WTC11 (cell line): ENCODE measurements around the gene GTSE1. TPM values are rescaled to one million over a fixed set of nuclear protein-coding genes. Genes with fewer than 3 reads are reported as not detected.

Experiments
- ATAC-seq: fragments of 200-7000 bp; cut with Tn5 transposase; 2 replicates; pipeline ENCODE4 v1.10.0; 2021; ENCODE audit warnings: mild to moderate bottlenecking, moderate library complexity
- CTCF ChIA-PET: fragments of 300-600 bp; sonication (Branson Sonifier 250); formaldehyde crosslinking; loops from one replicate; lab custom pipeline; 2021; ENCODE audit warnings: antibody characterized with exemption; lab: Charles Lee
- POLR2A ChIA-PET: fragments of 350-600 bp; sonication (Branson Sonifier 250); formaldehyde crosslinking; loops from one replicate; lab custom pipeline; 2021; ENCODE audit warnings: antibody characterized with exemption; lab: Charles Lee
- DNase-seq: peaks from one replicate; pipeline ENCODE4 v3.0.0; 2021; ENCODE audit warnings: low spot score
- H3K27ac Mint-ChIP-seq: 2 replicates; pipeline ENCODE4 v1.8.0; 2021; ENCODE audit warnings: mixed read lengths
- H3K27me3 Mint-ChIP-seq: 2 replicates; pipeline ENCODE4 v1.8.0; 2021; ENCODE audit warnings: low read depth, mild to moderate bottlenecking, moderate library complexity, mixed read lengths
- H3K36me3 Mint-ChIP-seq: 2 replicates; pipeline ENCODE4 v1.8.0; 2021; ENCODE audit warnings: mixed read lengths
- H3K4me1 Mint-ChIP-seq: 2 replicates; pipeline ENCODE4 v1.8.0; 2022; ENCODE audit warnings: mixed read lengths
- H3K4me3 Mint-ChIP-seq: 2 replicates; pipeline ENCODE4 v1.8.0; 2021; ENCODE audit warnings: mild to moderate bottlenecking, moderate library complexity, mixed read lengths
- H3K9me3 Mint-ChIP-seq: 2 replicates; pipeline ENCODE4 v1.8.0; 2021; ENCODE audit warnings: mixed read lengths
- CBFB ChIP-seq: sonication (generic); formaldehyde crosslinking; IDR thresholded peaks from 2 replicates; pipeline ENCODE4 v1.8.1; 2022; ENCODE audit warnings: mild to moderate bottlenecking, low read depth, missing genetic modification reagents
- ESRRA ChIP-seq: sonication (generic); formaldehyde crosslinking; IDR thresholded peaks from 2 replicates; pipeline ENCODE4 v1.8.1; 2022; ENCODE audit warnings: mild to moderate bottlenecking, missing genetic modification reagents, borderline replicate concordance
- MYBL2 ChIP-seq: sonication (generic); formaldehyde crosslinking; IDR thresholded peaks from 2 replicates; pipeline ENCODE4 v1.8.1; 2023; ENCODE audit warnings: mild to moderate bottlenecking, moderate library complexity, missing genetic modification reagents
- NFYB ChIP-seq: sonication (generic); formaldehyde crosslinking; conservative IDR thresholded peaks from 2 replicates; pipeline ENCODE4 v1.8.0; 2022; ENCODE audit warnings: low read depth, missing genetic modification reagents
- NR3C1 ChIP-seq: sonication (generic); formaldehyde crosslinking; conservative IDR thresholded peaks from 2 replicates; pipeline ENCODE4 v1.8.1; 2023; ENCODE audit warnings: low read depth, mild to moderate bottlenecking, missing genetic modification reagents
- PRRX2 ChIP-seq: fragments of 250-450 bp; sonication (Bioruptor Pico); IDR thresholded peaks from 2 replicates; pipeline ENCODE4 v1.8.0; 2021; ENCODE audit warnings: mild to moderate bottlenecking
- SMAD3 ChIP-seq: sonication (generic); formaldehyde crosslinking; IDR thresholded peaks from 2 replicates; pipeline ENCODE4 v1.8.0; 2022; ENCODE audit warnings: missing genetic modification reagents, mild to moderate bottlenecking, borderline replicate concordance
- TEAD4 ChIP-seq: sonication (generic); formaldehyde crosslinking; IDR thresholded peaks from 2 replicates; pipeline ENCODE4 v1.8.0; 2022; ENCODE audit warnings: mild to moderate bottlenecking, missing genetic modification reagents
- TP53 ChIP-seq: sonication (generic); formaldehyde crosslinking; IDR thresholded peaks from 2 replicates; pipeline ENCODE4 v1.8.1; 2023; ENCODE audit warnings: mild to moderate bottlenecking, missing genetic modification reagents
- total RNA-seq: library from RNA; stranded (reverse); gene quantifications from 3 replicates; pipeline ENCODE4 v1.2.3, GENCODE V29; 2021
- TF ChIP-seq, protein P1 (sequence below): sonication (generic); formaldehyde crosslinking; IDR thresholded peaks from 2 replicates; pipeline ENCODE4 v1.8.0; 2023; ENCODE audit warnings: missing genetic modification reagents, mild to moderate bottlenecking, borderline replicate concordance
- TF ChIP-seq, protein P2 (sequence below): sonication (generic); formaldehyde crosslinking; IDR thresholded peaks from 2 replicates; pipeline ENCODE4 v1.8.1; 2022; ENCODE audit warnings: low read depth, mild to moderate bottlenecking, moderate library complexity, missing genetic modification reagents, borderline replicate concordance
- TF ChIP-seq, protein P3 (sequence below): sonication (generic); formaldehyde crosslinking; conservative IDR thresholded peaks from 2 replicates; pipeline ENCODE4 v1.8.1; 2023; ENCODE audit warnings: mild to moderate bottlenecking, low read depth, missing genetic modification reagents, moderate library complexity
- TF ChIP-seq, protein P4 (sequence below): sonication (generic); formaldehyde crosslinking; IDR thresholded peaks from 2 replicates; pipeline ENCODE4 v1.8.0; 2022; ENCODE audit warnings: mild to moderate bottlenecking, missing genetic modification reagents
- TF ChIP-seq, protein P5 (sequence below): sonication (generic); formaldehyde crosslinking; IDR thresholded peaks from 2 replicates; pipeline ENCODE4 v1.8.1; 2022; ENCODE audit warnings: low read depth, missing genetic modification reagents, borderline replicate concordance
- TF ChIP-seq, protein P6 (sequence below): fragments of 250-450 bp; sonication (Bioruptor Pico); IDR thresholded peaks from 2 replicates; pipeline ENCODE4 v1.9.0; 2021; ENCODE audit warnings: mild to moderate bottlenecking
- TF ChIP-seq, protein P7 (sequence below): sonication (generic); formaldehyde crosslinking; IDR thresholded peaks from 2 replicates; pipeline ENCODE4 v1.8.0; 2022; ENCODE audit warnings: mild to moderate bottlenecking, missing genetic modification reagents
- TF ChIP-seq, protein P8 (sequence below): sonication (generic); formaldehyde crosslinking; IDR thresholded peaks from 2 replicates; pipeline ENCODE4 v1.8.1; 2022; ENCODE audit warnings: missing genetic modification reagents, borderline replicate concordance

GTSE1 gene
- total RNA-seq, 1 experiment from 2014 or later: 56.1 TPM

DNA sequence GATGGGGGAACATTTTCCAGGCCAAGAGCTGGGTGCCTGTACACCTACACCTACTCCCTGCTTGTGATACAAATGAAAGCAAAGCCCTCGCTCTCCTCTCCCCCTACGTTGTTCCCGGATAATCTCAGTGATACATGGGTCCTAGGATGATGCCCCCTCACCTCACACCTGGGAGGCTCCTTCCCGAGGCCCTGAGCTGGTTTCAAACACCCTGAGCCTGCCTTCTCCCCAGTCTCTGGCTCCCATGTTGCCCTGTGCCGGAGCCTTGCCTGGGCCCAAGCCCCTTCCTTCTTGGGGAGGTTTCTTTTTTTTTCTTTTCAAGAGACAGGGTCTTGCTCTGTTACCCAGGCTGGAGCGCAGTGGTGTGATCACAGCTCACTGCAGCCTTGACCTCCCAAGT is 62.1 kb downstream of the GTSE1 start:
- H3K9me3 Mint-ChIP-seq: peaks cover 7% of the 10 kb centered on the region; the same call in 1 of the 2 replicates
- ChIA-PET CTCF (interaction anchor here (0.9 to 2.4 kb wide), 3 partner anchors 9 to 205 kb away, joined by 6 to 22 read pairs (median 9); no protein-coding TSS in a partner anchor), POLR2A (no interaction called here)
- H3K4me3 Mint-ChIP-seq: no peak overlapping the region
- TF ChIP-seq, protein P1, sequence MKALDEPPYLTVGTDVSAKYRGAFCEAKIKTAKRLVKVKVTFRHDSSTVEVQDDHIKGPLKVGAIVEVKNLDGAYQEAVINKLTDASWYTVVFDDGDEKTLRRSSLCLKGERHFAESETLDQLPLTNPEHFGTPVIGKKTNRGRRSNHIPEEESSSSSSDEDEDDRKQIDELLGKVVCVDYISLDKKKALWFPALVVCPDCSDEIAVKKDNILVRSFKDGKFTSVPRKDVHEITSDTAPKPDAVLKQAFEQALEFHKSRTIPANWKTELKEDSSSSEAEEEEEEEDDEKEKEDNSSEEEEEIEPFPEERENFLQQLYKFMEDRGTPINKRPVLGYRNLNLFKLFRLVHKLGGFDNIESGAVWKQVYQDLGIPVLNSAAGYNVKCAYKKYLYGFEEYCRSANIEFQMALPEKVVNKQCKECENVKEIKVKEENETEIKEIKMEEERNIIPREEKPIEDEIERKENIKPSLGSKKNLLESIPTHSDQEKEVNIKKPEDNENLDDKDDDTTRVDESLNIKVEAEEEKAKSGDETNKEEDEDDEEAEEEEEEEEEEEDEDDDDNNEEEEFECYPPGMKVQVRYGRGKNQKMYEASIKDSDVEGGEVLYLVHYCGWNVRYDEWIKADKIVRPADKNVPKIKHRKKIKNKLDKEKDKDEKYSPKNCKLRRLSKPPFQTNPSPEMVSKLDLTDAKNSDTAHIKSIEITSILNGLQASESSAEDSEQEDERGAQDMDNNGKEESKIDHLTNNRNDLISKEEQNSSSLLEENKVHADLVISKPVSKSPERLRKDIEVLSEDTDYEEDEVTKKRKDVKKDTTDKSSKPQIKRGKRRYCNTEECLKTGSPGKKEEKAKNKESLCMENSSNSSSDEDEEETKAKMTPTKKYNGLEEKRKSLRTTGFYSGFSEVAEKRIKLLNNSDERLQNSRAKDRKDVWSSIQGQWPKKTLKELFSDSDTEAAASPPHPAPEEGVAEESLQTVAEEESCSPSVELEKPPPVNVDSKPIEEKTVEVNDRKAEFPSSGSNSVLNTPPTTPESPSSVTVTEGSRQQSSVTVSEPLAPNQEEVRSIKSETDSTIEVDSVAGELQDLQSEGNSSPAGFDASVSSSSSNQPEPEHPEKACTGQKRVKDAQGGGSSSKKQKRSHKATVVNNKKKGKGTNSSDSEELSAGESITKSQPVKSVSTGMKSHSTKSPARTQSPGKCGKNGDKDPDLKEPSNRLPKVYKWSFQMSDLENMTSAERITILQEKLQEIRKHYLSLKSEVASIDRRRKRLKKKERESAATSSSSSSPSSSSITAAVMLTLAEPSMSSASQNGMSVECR (CRISPR knock-in tag): no peak
- TF ChIP-seq NR3C1 (CRISPR knock-in tag) (no peak), TEAD4 (CRISPR knock-in tag) (no peak), CBFB (CRISPR knock-in tag) (no peak), ESRRA (no peak)
- TF ChIP-seq, protein P2, sequence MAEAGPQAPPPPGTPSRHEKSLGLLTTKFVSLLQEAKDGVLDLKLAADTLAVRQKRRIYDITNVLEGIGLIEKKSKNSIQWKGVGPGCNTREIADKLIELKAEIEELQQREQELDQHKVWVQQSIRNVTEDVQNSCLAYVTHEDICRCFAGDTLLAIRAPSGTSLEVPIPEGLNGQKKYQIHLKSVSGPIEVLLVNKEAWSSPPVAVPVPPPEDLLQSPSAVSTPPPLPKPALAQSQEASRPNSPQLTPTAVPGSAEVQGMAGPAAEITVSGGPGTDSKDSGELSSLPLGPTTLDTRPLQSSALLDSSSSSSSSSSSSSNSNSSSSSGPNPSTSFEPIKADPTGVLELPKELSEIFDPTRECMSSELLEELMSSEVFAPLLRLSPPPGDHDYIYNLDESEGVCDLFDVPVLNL (CRISPR knock-in tag): no peak
- DNase-seq (no peak), ATAC-seq (no peak)
- no peaks in the 10 kb centered on the region for H3K27me3 Mint-ChIP-seq
- H3K27ac Mint-ChIP-seq: no peak overlapping the region
- peaks cover 21% of the 10 kb centered on the region for H3K36me3 Mint-ChIP-seq
- H3K4me1 Mint-ChIP-seq: no peaks in the 10 kb centered on the region

DNA sequence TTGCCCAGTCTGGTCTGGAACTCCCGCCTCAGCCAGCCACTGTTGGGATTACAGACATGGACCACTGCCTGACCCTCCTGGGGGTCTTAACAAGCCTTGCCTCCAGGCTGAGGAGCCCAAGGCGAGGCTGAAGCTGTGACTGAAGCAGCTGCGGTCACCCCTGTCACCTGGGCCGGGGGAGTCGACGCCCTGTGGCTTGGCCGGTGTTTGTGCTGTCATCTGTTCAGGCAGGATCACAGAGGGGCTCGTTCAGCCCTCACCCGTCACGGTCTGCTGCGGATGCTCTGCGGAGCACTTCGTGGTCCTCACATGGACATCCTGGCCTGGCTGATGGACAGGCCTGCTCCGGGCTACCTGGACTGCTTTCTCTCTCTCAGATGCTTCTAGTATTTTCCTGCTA is 62.7 kb downstream of the GTSE1 start:
- peaks cover 19% of the 10 kb centered on the region for H3K36me3 Mint-ChIP-seq
- peaks cover 7% of the 10 kb centered on the region; the same call in 1 of the 2 replicates for H3K9me3 Mint-ChIP-seq
- TF ChIP-seq, protein P3, sequence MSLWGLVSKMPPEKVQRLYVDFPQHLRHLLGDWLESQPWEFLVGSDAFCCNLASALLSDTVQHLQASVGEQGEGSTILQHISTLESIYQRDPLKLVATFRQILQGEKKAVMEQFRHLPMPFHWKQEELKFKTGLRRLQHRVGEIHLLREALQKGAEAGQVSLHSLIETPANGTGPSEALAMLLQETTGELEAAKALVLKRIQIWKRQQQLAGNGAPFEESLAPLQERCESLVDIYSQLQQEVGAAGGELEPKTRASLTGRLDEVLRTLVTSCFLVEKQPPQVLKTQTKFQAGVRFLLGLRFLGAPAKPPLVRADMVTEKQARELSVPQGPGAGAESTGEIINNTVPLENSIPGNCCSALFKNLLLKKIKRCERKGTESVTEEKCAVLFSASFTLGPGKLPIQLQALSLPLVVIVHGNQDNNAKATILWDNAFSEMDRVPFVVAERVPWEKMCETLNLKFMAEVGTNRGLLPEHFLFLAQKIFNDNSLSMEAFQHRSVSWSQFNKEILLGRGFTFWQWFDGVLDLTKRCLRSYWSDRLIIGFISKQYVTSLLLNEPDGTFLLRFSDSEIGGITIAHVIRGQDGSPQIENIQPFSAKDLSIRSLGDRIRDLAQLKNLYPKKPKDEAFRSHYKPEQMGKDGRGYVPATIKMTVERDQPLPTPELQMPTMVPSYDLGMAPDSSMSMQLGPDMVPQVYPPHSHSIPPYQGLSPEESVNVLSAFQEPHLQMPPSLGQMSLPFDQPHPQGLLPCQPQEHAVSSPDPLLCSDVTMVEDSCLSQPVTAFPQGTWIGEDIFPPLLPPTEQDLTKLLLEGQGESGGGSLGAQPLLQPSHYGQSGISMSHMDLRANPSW (CRISPR knock-in tag): no peak
- TF ChIP-seq, protein P4, sequence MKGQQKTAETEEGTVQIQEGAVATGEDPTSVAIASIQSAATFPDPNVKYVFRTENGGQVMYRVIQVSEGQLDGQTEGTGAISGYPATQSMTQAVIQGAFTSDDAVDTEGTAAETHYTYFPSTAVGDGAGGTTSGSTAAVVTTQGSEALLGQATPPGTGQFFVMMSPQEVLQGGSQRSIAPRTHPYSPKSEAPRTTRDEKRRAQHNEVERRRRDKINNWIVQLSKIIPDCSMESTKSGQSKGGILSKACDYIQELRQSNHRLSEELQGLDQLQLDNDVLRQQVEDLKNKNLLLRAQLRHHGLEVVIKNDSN: no peak
- TF ChIP-seq, protein P5, sequence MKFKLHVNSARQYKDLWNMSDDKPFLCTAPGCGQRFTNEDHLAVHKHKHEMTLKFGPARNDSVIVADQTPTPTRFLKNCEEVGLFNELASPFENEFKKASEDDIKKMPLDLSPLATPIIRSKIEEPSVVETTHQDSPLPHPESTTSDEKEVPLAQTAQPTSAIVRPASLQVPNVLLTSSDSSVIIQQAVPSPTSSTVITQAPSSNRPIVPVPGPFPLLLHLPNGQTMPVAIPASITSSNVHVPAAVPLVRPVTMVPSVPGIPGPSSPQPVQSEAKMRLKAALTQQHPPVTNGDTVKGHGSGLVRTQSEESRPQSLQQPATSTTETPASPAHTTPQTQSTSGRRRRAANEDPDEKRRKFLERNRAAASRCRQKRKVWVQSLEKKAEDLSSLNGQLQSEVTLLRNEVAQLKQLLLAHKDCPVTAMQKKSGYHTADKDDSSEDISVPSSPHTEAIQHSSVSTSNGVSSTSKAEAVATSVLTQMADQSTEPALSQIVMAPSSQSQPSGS (CRISPR knock-in tag): no peak
- no peak overlapping the region for H3K4me3 Mint-ChIP-seq
- DNase-seq: no peak
- H3K27me3 Mint-ChIP-seq: no peaks in the 10 kb centered on the region
- ChIA-PET CTCF (interaction anchor here (0.9 to 2.4 kb wide), 3 partner anchors 8 to 204 kb away, joined by 6 to 22 read pairs (median 9); no protein-coding TSS in a partner anchor), POLR2A (no interaction called here)
- ATAC-seq: no peak
- no peaks in the 10 kb centered on the region for H3K4me1 Mint-ChIP-seq
- H3K27ac Mint-ChIP-seq: no peak overlapping the region

DNA sequence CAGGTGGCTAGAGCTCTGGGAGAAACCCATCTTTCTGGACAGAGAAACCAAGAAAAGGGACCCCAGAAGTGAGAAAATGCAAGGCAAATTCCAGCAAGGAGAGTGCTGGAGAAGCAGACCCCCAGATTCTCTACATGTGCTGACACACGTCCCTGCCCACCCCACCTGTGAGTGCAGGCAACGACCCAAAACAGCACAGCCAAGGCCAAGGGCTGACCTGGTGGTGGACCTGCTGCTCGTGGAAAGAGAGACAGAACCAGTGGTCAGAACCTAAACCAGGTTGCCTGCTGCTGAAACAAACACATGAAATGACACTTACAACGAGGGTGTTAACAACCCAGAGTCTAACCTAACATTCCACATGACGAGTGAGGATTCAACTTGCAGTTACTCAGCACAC is 63.4 kb downstream of the GTSE1 start:
- no peaks in the 10 kb centered on the region for H3K4me1 Mint-ChIP-seq
- H3K27ac Mint-ChIP-seq: no peak overlapping the region
- DNase-seq: no peak
- H3K27me3 Mint-ChIP-seq: no peaks in the 10 kb centered on the region
- H3K36me3 Mint-ChIP-seq: peaks cover 19% of the 10 kb centered on the region
- CTCF ChIA-PET: no interaction called here
- H3K9me3 Mint-ChIP-seq: peaks cover 7% of the 10 kb centered on the region; the same call in 1 of the 2 replicates
- H3K4me3 Mint-ChIP-seq: no peak overlapping the region
- POLR2A ChIA-PET: no interaction called here
- ATAC-seq: no peak
- TF ChIP-seq NFYB (CRISPR knock-in tag): no peak
- no peak for TF ChIP-seq MYBL2 (CRISPR knock-in tag)
- no peak for TF ChIP-seq TP53 (CRISPR knock-in tag)
- TF ChIP-seq SMAD3 (CRISPR knock-in tag): no peak
- TF ChIP-seq, protein P6, sequence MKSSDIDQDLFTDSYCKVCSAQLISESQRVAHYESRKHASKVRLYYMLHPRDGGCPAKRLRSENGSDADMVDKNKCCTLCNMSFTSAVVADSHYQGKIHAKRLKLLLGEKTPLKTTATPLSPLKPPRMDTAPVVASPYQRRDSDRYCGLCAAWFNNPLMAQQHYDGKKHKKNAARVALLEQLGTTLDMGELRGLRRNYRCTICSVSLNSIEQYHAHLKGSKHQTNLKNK (CRISPR knock-in tag): no peak
- no peak for TF ChIP-seq PRRX2 (CRISPR knock-in tag)
- TF ChIP-seq, protein P7, sequence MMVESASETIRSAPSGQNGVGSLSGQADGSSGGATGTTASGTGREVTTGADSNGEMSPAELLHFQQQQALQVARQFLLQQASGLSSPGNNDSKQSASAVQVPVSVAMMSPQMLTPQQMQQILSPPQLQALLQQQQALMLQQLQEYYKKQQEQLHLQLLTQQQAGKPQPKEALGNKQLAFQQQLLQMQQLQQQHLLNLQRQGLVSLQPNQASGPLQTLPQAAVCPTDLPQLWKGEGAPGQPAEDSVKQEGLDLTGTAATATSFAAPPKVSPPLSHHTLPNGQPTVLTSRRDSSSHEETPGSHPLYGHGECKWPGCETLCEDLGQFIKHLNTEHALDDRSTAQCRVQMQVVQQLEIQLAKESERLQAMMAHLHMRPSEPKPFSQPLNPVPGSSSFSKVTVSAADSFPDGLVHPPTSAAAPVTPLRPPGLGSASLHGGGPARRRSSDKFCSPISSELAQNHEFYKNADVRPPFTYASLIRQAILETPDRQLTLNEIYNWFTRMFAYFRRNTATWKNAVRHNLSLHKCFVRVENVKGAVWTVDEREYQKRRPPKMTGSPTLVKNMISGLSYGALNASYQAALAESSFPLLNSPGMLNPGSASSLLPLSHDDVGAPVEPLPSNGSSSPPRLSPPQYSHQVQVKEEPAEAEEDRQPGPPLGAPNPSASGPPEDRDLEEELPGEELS (CRISPR knock-in tag): no peak
- TF ChIP-seq, protein P8, sequence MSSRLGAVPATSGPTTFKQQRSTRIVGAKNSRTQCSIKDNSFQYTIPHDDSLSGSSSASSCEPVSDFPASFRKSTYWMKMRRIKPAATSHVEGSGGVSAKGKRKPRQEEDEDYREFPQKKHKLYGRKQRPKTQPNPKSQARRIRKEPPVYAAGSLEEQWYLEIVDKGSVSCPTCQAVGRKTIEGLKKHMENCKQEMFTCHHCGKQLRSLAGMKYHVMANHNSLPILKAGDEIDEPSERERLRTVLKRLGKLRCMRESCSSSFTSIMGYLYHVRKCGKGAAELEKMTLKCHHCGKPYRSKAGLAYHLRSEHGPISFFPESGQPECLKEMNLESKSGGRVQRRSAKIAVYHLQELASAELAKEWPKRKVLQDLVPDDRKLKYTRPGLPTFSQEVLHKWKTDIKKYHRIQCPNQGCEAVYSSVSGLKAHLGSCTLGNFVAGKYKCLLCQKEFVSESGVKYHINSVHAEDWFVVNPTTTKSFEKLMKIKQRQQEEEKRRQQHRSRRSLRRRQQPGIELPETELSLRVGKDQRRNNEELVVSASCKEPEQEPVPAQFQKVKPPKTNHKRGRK: no peak
